CD14-positive monocyte (primary cell): Measurements from ENCODE around the gene PIP4K2A. TPM values are rescaled to one million over a fixed set of nuclear protein-coding genes. Genes with fewer than 3 reads are reported as not detected.
"Not testable (repeated sequence)": the region's sequence is repeated elsewhere in the genome, so short reads cannot be mapped to it uniquely, and the experiment has no call there.

ENCODE experiments used
- DNase-seq, 3 donors: peaks; one replicate each; pipeline ENCODE4 v3.0.0-alpha.2; 2011 to 2022
- H2AFZ ChIP-seq: 2 replicates; pipeline ENCODE4 v1.6.0; 2012; ENCODE audit warnings: mild to moderate bottlenecking, low read depth, low read length, inconsistent platforms; ENCODE audit not compliant: insufficient read depth, poor library complexity, severe bottlenecking
- H3K27ac ChIP-seq, 2 donors: 1 replicate in 1 of 2; 2 replicates in 1 of 2; pipeline ENCODE4 v1.5.1; 2012 to 2013; ENCODE audit warnings: low read length in 2 of 2, control low read depth in 1 of 2, inconsistent platforms in 1 of 2, low read depth in 1 of 2, mild to moderate bottlenecking in 1 of 2
- H3K27me3 ChIP-seq, 2 donors: one replicate each; pipeline versions ENCODE4 v1.6.0 to v1.6.1; 2011 to 2013; ENCODE audit warnings: low read length in 2 of 2; ENCODE audit not compliant: control insufficient read depth in 2 of 2, insufficient read depth in 2 of 2
- H3K36me3 ChIP-seq, 2 donors: replicated peaks in 1 of 2; 1 replicate in 1 of 2; 2 replicates in 1 of 2; pipeline versions ENCODE4 v1.5.1 to v1.6.1; 2012 to 2013; ENCODE audit warnings: low read length in 2 of 2, control low read depth in 1 of 2, inconsistent platforms in 1 of 2, mild to moderate bottlenecking in 1 of 2; ENCODE audit not compliant: insufficient read depth in 2 of 2, control insufficient read depth in 1 of 2
- H3K4me1 ChIP-seq, 2 donors: 1 replicate in 1 of 2; 2 replicates in 1 of 2; pipeline versions ENCODE4 v1.5.1 to v1.6.1; 2012 to 2013; ENCODE audit warnings: low read length in 2 of 2, control low read depth in 1 of 2, inconsistent platforms in 1 of 2, mild to moderate bottlenecking in 1 of 2, moderate library complexity in 1 of 2; ENCODE audit not compliant: insufficient read depth in 2 of 2, control insufficient read depth in 1 of 2
- H3K4me2 ChIP-seq: replicated peaks from 2 replicates; pipeline ENCODE3; 2012; ENCODE audit warnings: low read length, moderate library complexity, mild to moderate bottlenecking; ENCODE audit not compliant: poor library complexity, severe bottlenecking; ENCODE audit errors: extremely low read depth
- H3K4me3 ChIP-seq, 3 experiments: fragments of 200-600 bp in 1 of 3; sonication (generic) in 1 of 3; replicated peaks in 1 of 3; 1 replicate in 2 of 3; 2 replicates in 1 of 3; pipeline ENCODE4 v1.5.1; 2011 to 2013; ENCODE audit warnings: low read length in 3 of 3, mild to moderate bottlenecking in 3 of 3, control low read depth in 2 of 3, low read depth in 2 of 3, inconsistent platforms in 1 of 3, moderate library complexity in 1 of 3
- H3K79me2 ChIP-seq: 2 replicates; pipeline ENCODE4 v1.6.0; 2012; ENCODE audit warnings: mild to moderate bottlenecking, control low read depth, inconsistent platforms, low read length, moderate library complexity; ENCODE audit not compliant: insufficient read depth
- H3K9ac ChIP-seq: 2 replicates; pipeline ENCODE4 v1.6.0; 2017; ENCODE audit warnings: low read length, mild to moderate bottlenecking; ENCODE audit not compliant: insufficient read depth, poor library complexity, severe bottlenecking
- H3K9me3 ChIP-seq, 2 donors: replicated peaks in 1 of 2; 1 replicate in 1 of 2; 2 replicates in 1 of 2; pipeline versions ENCODE4 v1.5.1 to v1.6.1; 2012 to 2013; ENCODE audit warnings: low read length in 2 of 2, control low read depth in 1 of 2; ENCODE audit not compliant: control insufficient read depth in 1 of 2, insufficient read depth in 1 of 2
- H4K20me1 ChIP-seq: 2 replicates; pipeline ENCODE4 v1.6.0; 2012; ENCODE audit warnings: mild to moderate bottlenecking, low read length, control low read depth, moderate library complexity; ENCODE audit not compliant: insufficient read depth
- H3K27ac Mint-ChIP-seq, 7 donors: one replicate each; pipeline ENCODE4 v1.8.0; 2020; ENCODE audit warnings: mild to moderate bottlenecking in 7 of 7, mixed read lengths in 7 of 7, moderate library complexity in 6 of 7, inconsistent platforms in 2 of 7
- H3K27me3 Mint-ChIP-seq, 3 donors: one replicate each; pipeline ENCODE4 v1.8.0; 2021 to 2022; ENCODE audit warnings: low read depth in 3 of 3, mild to moderate bottlenecking in 3 of 3, mixed read lengths in 3 of 3, moderate library complexity in 3 of 3, inconsistent platforms in 1 of 3
- H3K36me3 Mint-ChIP-seq, 2 donors: one replicate each; pipeline ENCODE4 v1.8.0; 2020; ENCODE audit warnings: mixed read lengths in 2 of 2, inconsistent platforms in 1 of 2, mild to moderate bottlenecking in 1 of 2
- H3K4me1 Mint-ChIP-seq: one replicate; pipeline ENCODE4 v1.8.0; 2020; ENCODE audit warnings: mild to moderate bottlenecking, mixed read lengths
- H3K4me3 Mint-ChIP-seq, 2 donors: one replicate each; pipeline ENCODE4 v1.8.0; 2020; ENCODE audit warnings: mild to moderate bottlenecking in 2 of 2, mixed read lengths in 2 of 2, moderate library complexity in 1 of 2
- H3K9me3 Mint-ChIP-seq, 7 donors: one replicate each; pipeline ENCODE4 v1.8.0; 2020 to 2022; ENCODE audit warnings: mixed read lengths in 7 of 7, mild to moderate bottlenecking in 6 of 7, moderate library complexity in 6 of 7, inconsistent platforms in 2 of 7
- CTCF ChIP-seq: fragments of 200-600 bp; IDR thresholded peaks from one replicate; pipeline ENCODE4 v1.8.0; 2022; ENCODE audit warnings: antibody characterized with exemption, mild to moderate bottlenecking
- WGBS: methylation state at CpG from one replicate; pipeline ENCODE4 v1.1.5; 2013; ENCODE audit warnings: missing lambda C conversion rate; ENCODE audit not compliant: insufficient coverage; 5-methylcytosine and 5-hydroxymethylcytosine counted together
- intact Hi-C, 2 donors: fragments of 100-400 bp; cut with micrococcal nuclease; formaldehyde crosslinking; loops; one replicate each; pipeline versions ENCODE4 v1.15.0 to v1.15.1; 2023
- polyA plus RNA-seq, 3 donors: library from polyadenylated mRNA; depleted of rRNA in 1 of 3; unstranded in 2 of 3; stranded (reverse) in 1 of 3; fragments of 300-500 nt in 2 of 3; fragments of >200 nt in 1 of 3; fragmentation: Illumina TruSeq in 2 of 3; gene quantifications; 1 replicate in 2 of 3; 2 replicates in 1 of 3; pipeline ENCODE4 v1.2.3, GENCODE V29; 2012 to 2021

PIP4K2A gene
- polyA plus RNA-seq, 3 donors: 9.7 to 33.7 (median 16.6) TPM

DNA sequence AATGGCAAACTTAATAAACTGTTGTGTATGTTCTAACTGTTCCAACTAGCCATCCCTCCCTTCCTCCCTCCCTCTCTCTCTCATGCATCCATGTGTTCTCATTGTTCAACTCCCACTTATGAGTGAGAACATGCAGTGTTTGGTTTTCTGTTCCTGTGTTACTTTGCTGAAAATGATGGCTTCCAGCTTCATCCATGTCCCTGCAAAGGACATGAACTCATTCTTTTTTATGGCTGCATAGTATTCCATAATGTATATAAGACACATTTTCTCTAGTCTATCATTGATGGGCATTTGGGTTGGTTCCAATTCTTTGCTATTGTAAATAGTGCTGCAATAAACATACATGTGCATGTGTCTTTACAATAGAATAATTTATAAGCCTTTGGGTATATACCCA, 193.7 kb downstream of the PIP4K2A start:
- H3K4me3 Mint-ChIP-seq, H3K27me3 ChIP-seq, H3K9ac ChIP-seq, H3K4me1 Mint-ChIP-seq, H3K27ac ChIP-seq, H2AFZ ChIP-seq, H3K27ac Mint-ChIP-seq, H3K36me3 Mint-ChIP-seq, H3K4me3 ChIP-seq, H3K9me3 ChIP-seq, DNase-seq, H3K4me1 ChIP-seq, H3K79me2 ChIP-seq, intact Hi-C loops, H3K4me2 ChIP-seq, H3K27me3 Mint-ChIP-seq, H3K36me3 ChIP-seq, H4K20me1 ChIP-seq: not testable (repeated sequence)
- peaks cover 24 to 39% (median 34%) of the 10 kb centered on the region in 7 donors for H3K9me3 Mint-ChIP-seq

DNA sequence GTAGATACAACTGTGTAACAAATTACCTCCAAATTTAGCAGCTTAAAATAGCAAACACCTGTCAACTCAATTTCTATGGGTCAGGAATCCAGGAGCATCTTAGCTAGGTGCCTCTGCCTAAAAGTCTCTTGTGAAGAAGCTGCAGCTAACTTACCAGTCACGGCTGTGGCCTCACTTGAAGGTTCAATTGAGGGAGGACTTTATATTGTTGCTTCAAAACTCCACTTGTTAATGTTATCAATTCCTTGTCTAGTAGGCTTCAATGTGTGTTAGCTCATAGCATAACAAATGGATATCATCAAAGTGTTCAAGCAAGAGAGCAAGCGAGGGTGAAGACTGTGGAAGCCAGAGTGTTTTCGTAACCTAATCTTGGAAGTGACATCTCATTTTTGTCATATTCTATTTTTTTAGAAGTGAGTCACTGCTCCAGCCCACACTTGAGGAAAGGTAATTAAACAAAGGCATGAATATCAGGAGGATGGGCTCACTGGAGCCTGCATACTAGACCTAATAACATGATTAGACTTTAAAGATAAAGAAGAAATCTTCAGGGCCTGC, 196.1 kb downstream of the PIP4K2A start:
- no peaks in the 10 kb centered on the region for H4K20me1 ChIP-seq
- H3K4me3 Mint-ChIP-seq: no peak overlapping the region
- no peak overlapping the region for H2AFZ ChIP-seq
- no peak overlapping the region for H3K27ac ChIP-seq
- no peaks in the 10 kb centered on the region for H3K36me3 ChIP-seq
- H3K4me1 Mint-ChIP-seq: no peaks in the 10 kb centered on the region
- H3K27me3 ChIP-seq: no peaks in the 10 kb centered on the region
- H3K27ac Mint-ChIP-seq: no peak overlapping the region
- intact Hi-C loops: no loop called here
- H3K4me1 ChIP-seq: no peaks in the 10 kb centered on the region
- H3K4me2 ChIP-seq: no peak overlapping the region
- peaks cover 0 to 3% of the 10 kb centered on the region in 2 donors for H3K36me3 Mint-ChIP-seq
- TF ChIP-seq CTCF: no peak
- peaks cover 2 to 5% (median 3%) of the 10 kb centered on the region in 3 donors for H3K27me3 Mint-ChIP-seq
- no peak overlapping the region for H3K9ac ChIP-seq
- DNase-seq: no peak
- H3K9me3 Mint-ChIP-seq: peaks cover 8 to 23% (median 18%) of the 10 kb centered on the region in 7 donors
- peaks cover 0 to 8% of the 10 kb centered on the region in 2 donors for H3K9me3 ChIP-seq
- no peak overlapping the region for H3K4me3 ChIP-seq
- no CpG with 5 or more reads among the region's 3 CpGs for WGBS
- H3K79me2 ChIP-seq: no peaks in the 10 kb centered on the region
